Mononuclear cell (primary cell): ENCODE results near the gene DBN1. TPM values are rescaled to one million over a fixed set of nuclear protein-coding genes. Genes with fewer than 3 reads are reported as not detected.
"Not testable (repeated sequence)": the region's sequence is repeated elsewhere in the genome, so short reads cannot be mapped to it uniquely, and the experiment has no call there.

Experiments used
- H3K27me3 ChIP-seq: 2 replicates; pipeline ENCODE4 v1.6.0; 2011; ENCODE audit warnings: low read length, control low read depth; ENCODE audit not compliant: insufficient read depth
- H3K4me1 ChIP-seq: 2 replicates; pipeline ENCODE4 v1.5.1; 2011; ENCODE audit warnings: mild to moderate bottlenecking, low read length, control low read depth; ENCODE audit not compliant: insufficient read depth
- H3K4me3 ChIP-seq: 2 replicates; pipeline ENCODE4 v1.5.1; 2011; ENCODE audit warnings: mild to moderate bottlenecking, low read length, moderate library complexity
- H3K9me3 ChIP-seq: 2 replicates; pipeline ENCODE4 v1.5.1; 2011; ENCODE audit warnings: low read depth, mild to moderate bottlenecking, control low read depth, low read length
- total RNA-seq: library from RNA; depleted of rRNA; stranded (reverse); fragments of >200 nt; gene quantifications from one replicate; pipeline ENCODE4 v1.2.3, GENCODE V29; 2012

The DBN1 gene
- total RNA-seq, 1 donor, result 4.6 TPM

DNA sequence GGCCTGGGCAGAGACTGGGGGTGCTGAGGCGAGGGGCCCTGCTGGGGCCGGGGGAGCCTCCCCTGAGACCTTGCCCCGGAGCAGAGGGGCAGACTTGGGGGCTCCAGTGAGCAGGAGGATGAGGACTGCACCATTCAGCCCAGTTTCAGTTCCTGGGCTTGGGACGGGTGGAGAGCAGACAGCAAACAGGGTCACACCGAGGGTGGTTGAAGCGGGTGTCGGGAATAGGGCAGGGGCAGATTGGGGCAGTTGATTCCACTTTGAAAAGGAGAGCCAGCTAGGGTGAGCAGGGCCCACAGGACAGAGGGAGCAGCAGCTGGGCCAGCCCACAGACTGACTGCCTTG, 42.5 kb downstream of the DBN1 start:
- Histone ChIP-seq H3K4me1 (peaks cover 86% of the 10 kb centered on the region), H3K4me3 (no peak overlapping the region), H3K27me3 (no peaks in the 10 kb centered on the region), H3K9me3 (no peaks in the 10 kb centered on the region)

DNA sequence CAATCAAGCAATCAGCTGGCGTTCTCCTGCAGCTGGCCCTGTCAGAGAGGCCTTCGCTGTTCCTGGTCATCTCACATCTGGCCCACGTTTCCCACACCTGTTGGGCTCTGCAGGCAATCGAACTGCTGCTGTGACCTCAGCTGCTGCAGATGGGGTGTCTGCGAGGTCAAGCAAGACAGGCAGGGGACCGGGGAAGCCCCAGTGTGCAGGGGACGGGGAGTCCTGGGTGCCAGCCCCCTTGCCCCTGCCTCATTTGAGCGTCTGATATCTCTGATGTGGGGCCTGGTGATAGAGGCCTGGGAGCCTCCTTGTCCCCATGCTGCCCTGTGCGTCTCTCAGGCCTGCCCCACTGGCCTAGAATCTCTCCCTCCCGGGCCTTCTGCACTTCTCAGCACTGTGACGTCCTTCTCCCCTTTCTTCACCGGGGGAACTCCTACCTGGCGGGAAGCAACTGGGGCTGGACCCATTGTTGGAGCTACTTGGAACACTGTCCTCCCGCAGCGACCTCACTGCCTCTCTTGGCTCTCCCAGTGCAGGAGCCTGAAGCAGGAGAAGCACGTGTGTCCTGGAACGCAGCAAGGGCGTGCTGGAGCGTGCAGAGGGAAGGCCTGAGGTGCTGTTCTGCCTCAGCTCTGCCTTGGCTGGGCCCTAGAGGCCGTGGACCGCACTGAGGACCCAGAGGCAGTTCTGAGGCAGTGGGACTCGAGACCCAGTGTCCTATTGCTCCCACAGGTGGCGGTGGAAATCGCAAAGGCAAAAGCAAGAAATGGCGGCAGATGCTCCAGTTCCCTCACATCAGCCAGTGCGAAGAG, 43.1 kb downstream of the DBN1 start:
- Histone ChIP-seq H3K4me1 (peaks cover 88% of the 10 kb centered on the region), H3K4me3 (no peak overlapping the region), H3K27me3 (no peaks in the 10 kb centered on the region), H3K9me3 (no peaks in the 10 kb centered on the region)

DNA sequence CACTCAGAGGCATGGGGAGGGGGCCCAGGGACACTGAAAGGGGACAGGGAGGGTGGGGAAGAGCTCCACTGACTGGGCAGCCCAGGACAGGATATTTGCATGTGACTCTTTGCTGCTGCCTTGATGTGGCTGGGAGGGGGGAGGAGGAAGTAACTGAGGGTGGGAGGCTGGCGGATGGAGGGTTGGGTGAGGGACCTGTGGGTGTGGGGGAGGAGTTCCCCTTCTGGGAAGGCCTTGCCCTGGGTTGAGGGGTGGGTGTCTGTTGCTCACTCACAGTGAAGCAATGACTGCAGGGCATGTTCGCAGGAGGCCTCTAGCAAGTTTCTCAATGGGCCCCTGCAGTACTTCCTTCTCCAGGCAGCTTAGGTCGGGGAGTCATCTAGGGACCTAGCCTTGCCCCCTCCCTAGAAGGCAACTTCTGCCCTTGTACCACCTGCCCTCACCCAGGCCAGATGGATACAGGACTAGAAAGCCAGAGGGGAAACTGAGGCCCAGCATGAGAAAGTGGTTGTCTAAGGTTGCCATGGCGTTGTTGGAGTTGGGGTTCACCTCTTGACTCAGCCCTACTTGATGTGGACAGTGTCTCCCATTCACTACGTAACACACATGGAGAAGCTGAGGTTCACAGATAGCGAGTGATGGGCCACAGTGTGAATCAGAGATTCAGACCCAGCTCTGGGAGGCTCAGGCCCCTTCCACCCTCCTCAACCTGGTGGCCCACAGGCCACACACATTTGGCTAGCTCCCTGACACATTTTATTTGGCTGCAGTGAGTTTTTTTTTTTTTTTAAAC, 44.0 kb downstream of the DBN1 start:
- H3K4me3 ChIP-seq, result peak overlapping the region; percentile 60

DNA sequence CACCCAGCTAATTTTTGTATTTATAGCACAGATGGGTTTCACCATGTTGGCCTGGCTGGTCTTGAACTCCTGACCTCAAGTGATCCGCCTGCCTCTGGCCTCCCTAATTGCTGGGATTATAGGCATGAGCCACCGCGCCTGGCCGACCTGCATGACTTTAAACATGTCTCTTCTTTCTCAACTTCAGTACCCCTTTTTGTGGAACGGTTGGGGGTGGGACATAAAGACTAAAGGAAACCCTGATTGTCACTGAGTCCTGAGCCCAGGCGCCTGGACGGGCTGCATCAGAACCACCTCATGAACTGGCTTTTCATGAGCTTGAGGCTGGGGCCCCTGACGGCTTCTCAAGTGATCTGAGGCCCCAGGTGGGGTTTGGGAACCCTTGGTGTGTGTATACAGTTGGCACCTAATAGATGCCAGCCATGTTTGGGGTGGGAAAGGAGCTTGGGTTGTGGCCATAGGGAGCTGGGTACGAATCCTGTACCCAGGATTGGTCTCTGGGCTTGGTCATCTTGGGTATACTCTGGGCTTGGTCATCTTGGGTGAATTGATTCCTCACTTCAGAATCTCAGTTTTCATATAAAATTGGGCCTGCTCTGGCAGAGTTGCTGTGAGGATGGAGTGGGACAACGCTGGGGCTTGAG, 44.7 kb downstream of the DBN1 start:
- peaks cover 78% of the 10 kb centered on the region for H3K4me1 ChIP-seq
- H3K9me3 ChIP-seq, result no peaks in the 10 kb centered on the region
- H3K4me3 ChIP-seq, result peak overlapping the region; percentile 60
- H3K27me3 ChIP-seq, result no peaks in the 10 kb centered on the region

More for the DNA sequence above, 44.0 kb downstream of the DBN1 start:
- Histone ChIP-seq H3K4me1 (peaks cover 85% of the 10 kb centered on the region), H3K27me3 (no peaks in the 10 kb centered on the region), H3K9me3 (no peaks in the 10 kb centered on the region)

DNA sequence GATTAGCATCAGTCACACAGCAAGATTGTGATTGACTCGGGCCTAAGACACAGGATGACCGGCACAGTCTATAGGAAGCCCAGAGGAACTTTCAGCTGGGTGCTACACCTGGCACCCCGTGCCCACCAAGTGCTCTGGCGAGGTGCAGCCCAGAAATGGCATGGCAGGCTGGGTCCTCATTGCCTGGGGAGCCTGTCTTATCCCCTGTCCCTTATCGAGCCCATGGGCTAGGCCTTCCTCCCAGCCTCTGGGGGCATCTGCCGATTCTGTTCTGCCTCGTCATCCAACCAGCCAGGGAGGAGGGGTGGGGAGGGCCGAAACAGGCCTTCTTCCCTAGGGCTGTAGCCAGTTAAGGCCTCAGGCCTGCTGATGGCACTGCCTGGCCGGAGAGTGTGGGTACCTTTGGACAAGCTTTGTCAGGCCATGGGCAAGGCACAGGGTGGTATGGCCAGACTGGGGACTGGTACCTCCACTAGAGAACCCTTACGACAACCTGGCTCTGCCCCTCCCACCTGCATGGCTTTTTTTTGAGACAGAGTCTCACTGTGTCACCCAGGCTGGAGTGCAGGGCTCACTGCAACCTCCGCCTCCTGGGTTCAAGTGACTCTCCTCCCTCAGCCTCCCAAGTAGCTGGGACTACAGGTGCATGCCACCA, 45.4 kb downstream of the DBN1 start:
- Histone ChIP-seq H3K27me3 (no peaks in the 10 kb centered on the region), H3K4me3 (peak overlapping the region; percentile 60), H3K9me3 (no peaks in the 10 kb centered on the region), H3K4me1 (peaks cover 71% of the 10 kb centered on the region)

DNA sequence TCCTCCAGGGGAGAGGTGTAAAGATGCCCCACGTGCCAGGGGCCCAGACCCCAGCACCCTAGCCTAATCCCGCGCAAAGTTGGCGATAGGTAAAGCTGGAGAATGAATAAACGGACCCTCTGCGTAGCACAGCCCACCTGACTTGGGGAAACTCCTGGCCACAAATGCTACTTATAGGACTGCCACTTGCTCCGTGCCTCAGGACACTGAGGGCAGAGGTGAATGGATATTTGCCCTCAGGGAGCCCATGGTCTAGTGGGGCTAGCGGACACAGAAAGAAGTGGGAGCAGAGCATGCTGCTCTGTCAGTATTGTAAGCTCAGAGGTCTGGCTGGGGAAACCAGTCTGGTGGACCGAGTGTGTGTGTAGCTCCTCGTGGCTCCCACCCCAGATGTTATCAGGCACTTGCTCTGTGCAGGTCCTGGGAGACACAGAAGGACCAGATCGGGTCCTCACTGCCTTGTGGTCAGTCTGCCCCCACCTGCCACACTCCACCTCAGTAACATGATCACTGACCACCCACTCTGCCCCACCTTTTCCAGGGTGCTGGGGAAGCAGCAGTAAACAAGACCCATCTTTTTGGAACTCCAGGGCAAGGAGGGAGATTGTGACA, 46.1 kb downstream of the DBN1 start:
- peaks cover 64% of the 10 kb centered on the region for H3K4me1 ChIP-seq
- no peaks in the 10 kb centered on the region for H3K9me3 ChIP-seq
- peak overlapping the region; percentile 60 for H3K4me3 ChIP-seq
- no peaks in the 10 kb centered on the region for H3K27me3 ChIP-seq

DNA sequence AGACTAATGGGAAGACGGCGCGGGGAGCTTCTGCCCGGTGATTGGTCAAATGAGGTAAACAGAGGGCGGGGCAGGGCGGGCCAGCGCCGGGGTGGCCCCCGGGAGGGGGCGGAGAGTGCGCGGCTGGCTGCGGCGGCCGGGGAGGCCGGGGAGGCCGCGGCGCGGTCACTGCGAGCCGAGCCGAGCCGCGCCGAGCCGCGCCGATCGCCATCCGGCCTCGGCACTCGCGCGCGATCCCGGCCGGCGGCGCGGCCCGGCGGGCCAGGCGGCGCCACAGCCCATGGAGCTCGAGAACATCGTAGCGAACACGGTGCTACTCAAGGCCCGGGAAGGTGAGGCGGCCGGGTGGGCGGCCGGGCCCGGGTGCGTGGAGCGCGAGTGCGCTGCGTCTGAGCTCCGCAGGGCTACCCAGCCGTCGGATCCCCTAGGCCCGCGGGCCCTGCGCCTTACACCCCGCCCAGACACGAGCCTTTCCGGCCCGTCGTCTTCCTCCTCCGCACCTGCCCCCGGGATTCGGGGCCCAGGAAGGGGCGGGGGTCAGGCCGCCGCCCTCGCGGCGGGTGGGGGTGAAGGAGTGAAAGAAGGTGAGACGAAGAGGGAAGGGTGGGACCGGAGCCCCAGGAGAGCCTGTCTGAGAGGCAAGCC, 46.7 kb downstream of the DBN1 start, which contains the start of gene GRK6:
Gene GRK6, plus strand, starts transcription at position 111 of the 645 bp plus-strand sequence. Its CDS starts 170 bp downstream, at position 281.
- peaks cover 58% of the 10 kb centered on the region for H3K4me1 ChIP-seq

DNA sequence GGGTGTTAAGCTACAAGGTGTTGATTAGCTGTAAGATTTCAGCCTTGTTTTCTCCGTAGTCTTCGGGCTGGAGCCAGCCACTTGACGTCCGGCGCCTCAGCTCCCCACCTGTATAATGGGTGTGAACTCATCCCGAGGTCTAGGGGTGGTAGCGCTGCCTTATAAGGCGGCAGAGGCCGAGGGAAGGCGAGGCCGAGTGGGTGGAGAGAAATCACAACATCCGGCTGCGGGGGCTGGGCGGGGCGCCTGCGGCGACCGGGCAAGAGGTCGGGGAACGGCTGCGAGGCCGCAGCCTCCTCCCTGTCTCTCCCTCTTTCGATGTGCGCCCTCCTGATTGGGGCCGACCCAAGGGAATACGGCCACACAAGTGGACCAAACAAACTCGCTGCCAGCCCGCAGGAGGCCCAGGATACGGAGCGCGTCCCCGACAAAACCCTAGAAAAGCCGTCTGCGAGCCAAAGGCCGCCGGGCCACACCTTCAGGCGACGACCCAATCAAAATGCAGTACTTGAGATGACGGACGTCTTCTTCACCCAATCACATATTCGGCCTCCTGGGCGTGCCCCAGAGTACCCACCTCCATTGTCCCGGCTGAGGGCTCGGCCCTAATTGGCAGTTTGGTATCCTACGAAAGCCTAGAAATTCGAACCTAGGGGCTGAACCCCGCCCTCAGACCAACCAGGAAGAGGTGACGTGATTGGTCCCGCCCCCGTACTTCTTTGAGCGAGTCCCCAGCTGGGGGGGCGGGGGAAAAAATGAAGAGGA, 47.5 kb downstream of the DBN1 start:
- peaks cover 51% of the 10 kb centered on the region for H3K4me1 ChIP-seq
- no peaks in the 10 kb centered on the region for H3K27me3 ChIP-seq
- H3K9me3 ChIP-seq, result no peaks in the 10 kb centered on the region
- H3K4me3 ChIP-seq, result peak overlapping the region; percentile 33

More for the DNA sequence above, 46.7 kb downstream of the DBN1 start, which contains the start of gene GRK6:
- Histone ChIP-seq H3K4me3 (peak within 1 kb of the TSS; percentile 60), H3K9me3 (no peaks in the 10 kb centered on the region), H3K27me3 (no peaks in the 10 kb centered on the region)

DNA sequence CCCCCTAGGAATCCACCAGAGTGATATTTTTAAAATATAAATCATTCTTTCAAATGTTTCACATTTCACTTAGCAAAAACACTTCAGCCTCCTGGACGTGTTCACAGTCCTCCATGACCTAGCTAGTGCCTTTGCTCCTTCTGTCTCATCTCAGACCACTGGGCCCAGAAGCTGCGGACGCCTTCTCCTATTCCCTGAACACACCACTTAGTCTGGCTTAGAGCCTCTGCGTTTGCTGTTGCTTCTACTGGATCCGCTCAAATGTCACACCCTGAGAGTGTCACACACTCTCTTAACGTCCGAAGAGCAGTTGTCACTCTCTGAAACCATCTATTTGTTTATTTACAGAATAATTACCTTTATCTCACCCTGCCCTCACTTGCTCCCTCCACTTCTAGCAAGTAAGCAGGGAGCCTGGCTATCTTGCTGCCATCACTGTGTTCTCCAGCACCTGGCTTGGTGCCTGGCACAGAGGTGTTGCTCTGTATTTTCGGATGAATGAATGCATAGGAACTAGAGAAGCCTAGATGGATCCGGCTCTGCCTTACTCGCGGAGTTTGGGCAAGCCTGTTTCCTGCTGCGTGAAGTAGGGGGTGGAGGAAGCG, 48.1 kb downstream of the DBN1 start:
- H3K4me1 ChIP-seq, result peaks cover 44% of the 10 kb centered on the region
- no peaks in the 10 kb centered on the region for H3K27me3 ChIP-seq
- H3K9me3 ChIP-seq, result no peaks in the 10 kb centered on the region
- H3K4me3 ChIP-seq, result peak overlapping the region; percentile 33

DNA sequence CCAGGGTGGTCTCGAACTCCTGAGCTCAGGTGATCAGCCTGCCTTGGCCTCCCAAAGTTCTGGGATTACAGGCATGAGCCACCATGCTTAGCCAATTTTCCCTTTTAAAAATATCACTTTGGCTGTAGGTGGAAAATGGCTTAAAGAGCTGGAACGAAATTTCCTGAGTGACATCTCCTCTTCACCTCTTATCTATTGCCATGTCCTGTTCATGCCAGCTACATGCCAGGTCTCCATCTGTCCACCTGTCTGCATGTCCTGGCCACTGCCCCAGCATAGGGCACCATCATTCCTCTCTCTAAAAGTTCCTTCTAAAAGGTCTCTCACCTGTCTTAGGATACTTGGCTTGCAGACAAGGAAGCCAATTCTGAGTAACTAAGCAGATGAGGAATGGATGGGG, 49.8 kb downstream of the DBN1 start:
- Histone ChIP-seq H3K27me3 (no peaks in the 10 kb centered on the region), H3K4me1 (peaks cover 43% of the 10 kb centered on the region), H3K4me3 (no peak overlapping the region), H3K9me3 (no peaks in the 10 kb centered on the region)

DNA sequence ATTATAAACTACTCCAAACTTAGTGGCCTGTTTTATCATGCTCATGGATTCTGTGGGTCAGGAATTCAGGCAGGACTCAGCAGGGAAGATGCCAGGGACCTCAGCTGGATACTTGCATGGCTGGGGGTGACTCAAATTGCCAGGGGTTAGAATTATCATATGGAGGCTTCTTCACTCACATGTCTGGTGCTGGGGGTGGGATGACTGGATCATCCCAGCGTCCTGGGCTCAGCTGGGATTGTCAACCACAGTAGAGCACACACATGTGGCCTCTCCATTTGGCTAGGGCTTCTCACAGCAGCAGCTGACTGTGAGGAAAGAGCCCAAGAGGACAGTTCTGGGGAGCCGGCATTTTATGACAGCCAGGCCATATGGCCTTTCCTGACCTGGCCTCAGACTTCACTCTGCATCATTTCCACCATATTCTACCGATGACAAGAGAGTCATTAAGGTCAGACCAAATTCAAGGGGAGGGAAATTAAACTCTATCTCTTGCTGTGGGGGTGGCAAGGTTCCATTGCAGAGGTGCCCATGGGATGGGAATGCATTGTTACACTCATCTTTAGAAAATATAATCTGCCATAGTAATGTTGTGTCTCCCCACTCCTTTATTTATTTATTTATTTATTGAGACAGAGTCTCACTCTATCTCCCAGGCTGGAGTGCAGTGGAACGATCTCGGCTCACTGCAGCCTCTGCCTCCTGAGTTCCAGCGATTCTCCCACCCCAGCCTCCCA, 52.2 kb downstream of the DBN1 start:
- Histone ChIP-seq H3K27me3 (no peaks in the 10 kb centered on the region), H3K9me3 (no peaks in the 10 kb centered on the region), H3K4me3 (no peak overlapping the region), H3K4me1 (peaks cover 42% of the 10 kb centered on the region)

DNA sequence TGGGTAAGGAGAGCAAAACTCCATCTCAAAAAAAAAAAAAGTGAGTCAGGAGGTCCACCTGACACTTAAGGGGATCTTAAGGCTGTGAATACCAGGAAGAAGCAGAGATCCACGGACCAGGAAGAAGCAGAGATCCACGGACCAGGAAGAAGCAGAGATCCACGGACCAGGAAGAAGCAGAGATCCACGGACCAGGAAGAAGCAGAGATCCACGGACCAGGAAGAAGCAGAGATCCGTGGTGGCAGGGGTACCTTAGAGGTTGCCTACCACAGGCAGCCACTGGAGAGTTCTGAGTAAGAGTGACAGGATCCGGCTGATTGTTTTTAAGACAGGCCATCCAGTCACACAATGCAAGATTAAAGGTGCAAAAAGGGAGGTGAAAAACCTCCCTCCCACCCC, 53.0 kb downstream of the DBN1 start:
- H3K9me3 ChIP-seq, H3K4me3 ChIP-seq, H3K27me3 ChIP-seq: not testable (repeated sequence)
- H3K4me1 ChIP-seq, result peaks cover 44% of the 10 kb centered on the region

DNA sequence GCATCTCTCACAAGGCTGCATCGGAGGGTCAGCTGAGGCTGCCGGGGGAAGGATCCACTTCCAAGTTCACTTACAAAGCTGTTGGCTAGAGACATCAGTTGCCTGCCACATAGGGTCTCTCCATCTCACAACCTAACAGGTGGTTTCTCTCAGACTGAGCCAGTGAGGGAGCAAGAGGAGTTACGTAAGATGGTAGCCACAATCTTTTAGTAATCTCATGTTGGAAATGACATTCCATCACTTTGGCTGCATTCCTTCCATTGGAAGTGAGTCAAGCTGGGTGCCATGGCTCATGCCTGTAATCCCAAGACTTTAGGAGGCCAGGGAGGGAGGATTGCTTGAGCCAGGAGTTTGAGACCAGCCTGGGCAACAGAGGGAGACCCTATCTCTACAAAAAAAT, 54.4 kb downstream of the DBN1 start:
- Histone ChIP-seq H3K27me3 (no peaks in the 10 kb centered on the region), H3K4me3 (no peak overlapping the region), H3K9me3 (no peaks in the 10 kb centered on the region), H3K4me1 (peaks cover 40% of the 10 kb centered on the region)
